AG09309 (cell line): ENCODE measurements around the gene WDR41.

Experiments
- DNase-seq: peaks from one replicate; pipeline ENCODE4 v3.0.0-alpha.2; 2010; ENCODE audit warnings: low read depth
- H3K4me3 ChIP-seq: 2 replicates; pipeline ENCODE4 v1.5.1; 2011; ENCODE audit warnings: mild to moderate bottlenecking, low read depth, low read length, moderate library complexity; ENCODE audit not compliant: control insufficient read depth
- TF ChIP-seq, protein P1 (sequence below): IDR thresholded peaks from 2 replicates; pipeline ENCODE4 v1.5.1; 2011; ENCODE audit warnings: mild to moderate bottlenecking, low read depth, low read length, inconsistent platforms; ENCODE audit not compliant: insufficient read depth, control insufficient read depth; ENCODE audit errors: missing control alignments

Gene WDR41

DNA sequence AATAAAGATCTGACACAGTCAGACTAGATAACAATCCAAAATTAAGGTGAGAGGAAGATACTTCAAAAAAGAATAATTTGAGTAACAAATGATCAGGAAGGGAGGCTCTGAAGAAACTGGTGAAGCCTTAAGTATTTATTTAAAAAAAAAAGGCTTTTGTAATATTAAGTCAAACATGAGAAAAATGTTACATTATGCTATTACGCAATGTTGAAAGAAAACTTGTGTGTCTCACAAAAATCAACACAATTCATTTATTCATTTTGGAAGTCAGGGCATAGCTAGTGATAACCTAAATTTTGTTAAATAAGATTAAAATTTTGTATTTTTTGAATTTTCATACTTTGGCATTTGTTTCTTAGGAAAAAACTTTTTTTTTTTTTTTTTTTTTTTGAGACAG is 28.2 kb downstream of the WDR41 start:
- DNase-seq, result no peak
- no peak overlapping the region for H3K4me3 ChIP-seq
- TF ChIP-seq, protein P1, sequence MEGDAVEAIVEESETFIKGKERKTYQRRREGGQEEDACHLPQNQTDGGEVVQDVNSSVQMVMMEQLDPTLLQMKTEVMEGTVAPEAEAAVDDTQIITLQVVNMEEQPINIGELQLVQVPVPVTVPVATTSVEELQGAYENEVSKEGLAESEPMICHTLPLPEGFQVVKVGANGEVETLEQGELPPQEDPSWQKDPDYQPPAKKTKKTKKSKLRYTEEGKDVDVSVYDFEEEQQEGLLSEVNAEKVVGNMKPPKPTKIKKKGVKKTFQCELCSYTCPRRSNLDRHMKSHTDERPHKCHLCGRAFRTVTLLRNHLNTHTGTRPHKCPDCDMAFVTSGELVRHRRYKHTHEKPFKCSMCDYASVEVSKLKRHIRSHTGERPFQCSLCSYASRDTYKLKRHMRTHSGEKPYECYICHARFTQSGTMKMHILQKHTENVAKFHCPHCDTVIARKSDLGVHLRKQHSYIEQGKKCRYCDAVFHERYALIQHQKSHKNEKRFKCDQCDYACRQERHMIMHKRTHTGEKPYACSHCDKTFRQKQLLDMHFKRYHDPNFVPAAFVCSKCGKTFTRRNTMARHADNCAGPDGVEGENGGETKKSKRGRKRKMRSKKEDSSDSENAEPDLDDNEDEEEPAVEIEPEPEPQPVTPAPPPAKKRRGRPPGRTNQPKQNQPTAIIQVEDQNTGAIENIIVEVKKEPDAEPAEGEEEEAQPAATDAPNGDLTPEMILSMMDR, result no peak

DNA sequence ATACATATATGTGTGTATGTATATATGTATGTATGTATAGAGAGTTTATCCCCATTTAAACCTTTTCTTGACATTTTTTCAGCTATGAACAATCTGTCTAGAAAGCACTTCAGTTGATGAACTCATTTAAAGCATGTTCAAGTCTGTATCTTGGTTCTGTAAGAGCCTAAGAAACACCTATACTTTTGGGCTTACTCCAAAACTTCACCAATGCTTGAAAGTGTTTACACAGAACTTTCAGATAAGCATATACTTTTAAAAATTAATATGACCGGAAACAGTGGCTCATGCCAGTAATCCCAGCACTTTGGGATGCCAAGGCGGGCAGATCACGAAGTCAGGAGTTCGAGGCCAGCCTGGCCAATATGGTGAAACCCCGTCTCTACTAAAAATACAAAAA is 30.8 kb downstream of the WDR41 start:
- no peak overlapping the region for H3K4me3 ChIP-seq
- DNase-seq, result no peak
- TF ChIP-seq, protein P1, result no peak

GRCh38 chr5:77454123-77454522 is 38.0 kb downstream of the WDR41 start:
- TF ChIP-seq, protein P1, result no peak
- no peak overlapping the region for H3K4me3 ChIP-seq
- DNase-seq, result no peak

GRCh38 chr5:77452351-77452750 is 39.8 kb downstream of the WDR41 start:
- no peak for DNase-seq
- no peak overlapping the region for H3K4me3 ChIP-seq
- TF ChIP-seq, protein P1, result no peak

- TF ChIP-seq, protein P1, result no peak
- no peak for DNase-seq
- no peak overlapping the region for H3K4me3 ChIP-seq
These were observed 42.1 kb downstream of the WDR41 start for GRCh38 chr5:77449981-77450380.

- DNase-seq, result no peak
- no peak overlapping the region for H3K4me3 ChIP-seq
- TF ChIP-seq, protein P1, result no peak
These were observed 42.8 kb downstream of the WDR41 start for GRCh38 chr5:77449277-77449676.

DNA sequence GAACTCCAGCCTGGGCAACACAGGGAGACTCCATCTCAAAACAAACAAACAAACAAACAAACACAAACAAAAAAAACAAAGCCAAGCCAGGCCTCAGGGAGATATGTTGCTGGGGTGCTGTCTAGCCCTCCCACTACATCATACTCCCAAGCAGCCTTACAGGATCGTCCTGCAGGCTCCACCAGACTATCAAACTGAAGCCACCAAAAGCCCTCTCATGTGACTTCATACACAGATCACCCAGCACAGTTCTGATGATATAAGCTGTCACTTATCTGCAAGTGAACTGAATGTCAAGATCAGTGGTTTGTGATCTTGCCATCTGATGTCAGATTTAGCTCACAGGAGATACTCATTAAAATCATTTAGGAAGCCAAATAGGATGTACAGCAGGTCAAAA is 43.3 kb downstream of the WDR41 start:
- H3K4me3 ChIP-seq, result no peak overlapping the region
- DNase-seq, result no peak
- TF ChIP-seq, protein P1, result no peak
